Right lobe of liver (tissue), 4 donors: ENCODE measurements around the gene RNF157.

Experiments used
- POLR2A ChIP-seq: fragments of 450-650 bp; IDR thresholded peaks from one replicate; pipeline ENCODE4 v1.6.1; 2017; ENCODE audit warnings: antibody characterized with exemption, mild to moderate bottlenecking
- TF ChIP-seq, protein P1 (sequence below), 4 donors: fragments of 200-600 bp in 3 of 4; fragments of 450-650 bp in 1 of 4; IDR thresholded peaks; one replicate each; pipeline versions ENCODE4 v1.5.1 to v1.8.0; 2016 to 2022; ENCODE audit warnings: antibody characterized with exemption in 4 of 4, mild to moderate bottlenecking in 2 of 4
- donor health status: DM: no; HTN: no; CAD: no.
- donor health status: DM: no; HTN: no; CAD: no.
- donor health status: DM: no; HTN: yes; CAD: no.

GRCh38 chr17:76120658-76121008 is 119.7 kb downstream of the RNF157 start:
- TF ChIP-seq, protein P1, sequence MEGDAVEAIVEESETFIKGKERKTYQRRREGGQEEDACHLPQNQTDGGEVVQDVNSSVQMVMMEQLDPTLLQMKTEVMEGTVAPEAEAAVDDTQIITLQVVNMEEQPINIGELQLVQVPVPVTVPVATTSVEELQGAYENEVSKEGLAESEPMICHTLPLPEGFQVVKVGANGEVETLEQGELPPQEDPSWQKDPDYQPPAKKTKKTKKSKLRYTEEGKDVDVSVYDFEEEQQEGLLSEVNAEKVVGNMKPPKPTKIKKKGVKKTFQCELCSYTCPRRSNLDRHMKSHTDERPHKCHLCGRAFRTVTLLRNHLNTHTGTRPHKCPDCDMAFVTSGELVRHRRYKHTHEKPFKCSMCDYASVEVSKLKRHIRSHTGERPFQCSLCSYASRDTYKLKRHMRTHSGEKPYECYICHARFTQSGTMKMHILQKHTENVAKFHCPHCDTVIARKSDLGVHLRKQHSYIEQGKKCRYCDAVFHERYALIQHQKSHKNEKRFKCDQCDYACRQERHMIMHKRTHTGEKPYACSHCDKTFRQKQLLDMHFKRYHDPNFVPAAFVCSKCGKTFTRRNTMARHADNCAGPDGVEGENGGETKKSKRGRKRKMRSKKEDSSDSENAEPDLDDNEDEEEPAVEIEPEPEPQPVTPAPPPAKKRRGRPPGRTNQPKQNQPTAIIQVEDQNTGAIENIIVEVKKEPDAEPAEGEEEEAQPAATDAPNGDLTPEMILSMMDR (IDR thresholded peaks at IDR 0.05) = no peak
- TF ChIP-seq POLR2A = no peak
